Measurements from ENCODE around the gene CASP3.

The CASP3 gene

DNA sequence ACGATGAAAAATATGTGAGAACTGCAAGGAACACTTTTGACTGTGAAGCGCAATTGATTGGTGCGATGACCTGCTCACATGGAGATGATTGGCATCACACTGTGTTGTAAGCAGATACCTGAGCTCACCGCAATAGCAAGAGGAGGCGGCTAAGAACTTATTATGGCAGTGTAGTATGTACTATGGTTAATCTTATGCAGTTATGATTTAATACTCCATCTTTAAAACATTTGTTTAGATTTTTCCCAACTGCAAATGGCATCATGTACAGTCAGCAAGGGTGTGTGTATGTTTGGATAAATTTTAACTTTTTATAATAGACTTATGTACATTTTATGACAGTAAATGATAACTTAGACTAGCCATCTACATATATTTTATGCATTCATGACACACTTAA, 25.8 kb upstream of the CASP3 start:
- no peak overlapping the region for H3K4me3 ChIP-seq (replicated peaks; ENCODE audit: low read depth, low read length)
- TF ChIP-seq, protein P1, sequence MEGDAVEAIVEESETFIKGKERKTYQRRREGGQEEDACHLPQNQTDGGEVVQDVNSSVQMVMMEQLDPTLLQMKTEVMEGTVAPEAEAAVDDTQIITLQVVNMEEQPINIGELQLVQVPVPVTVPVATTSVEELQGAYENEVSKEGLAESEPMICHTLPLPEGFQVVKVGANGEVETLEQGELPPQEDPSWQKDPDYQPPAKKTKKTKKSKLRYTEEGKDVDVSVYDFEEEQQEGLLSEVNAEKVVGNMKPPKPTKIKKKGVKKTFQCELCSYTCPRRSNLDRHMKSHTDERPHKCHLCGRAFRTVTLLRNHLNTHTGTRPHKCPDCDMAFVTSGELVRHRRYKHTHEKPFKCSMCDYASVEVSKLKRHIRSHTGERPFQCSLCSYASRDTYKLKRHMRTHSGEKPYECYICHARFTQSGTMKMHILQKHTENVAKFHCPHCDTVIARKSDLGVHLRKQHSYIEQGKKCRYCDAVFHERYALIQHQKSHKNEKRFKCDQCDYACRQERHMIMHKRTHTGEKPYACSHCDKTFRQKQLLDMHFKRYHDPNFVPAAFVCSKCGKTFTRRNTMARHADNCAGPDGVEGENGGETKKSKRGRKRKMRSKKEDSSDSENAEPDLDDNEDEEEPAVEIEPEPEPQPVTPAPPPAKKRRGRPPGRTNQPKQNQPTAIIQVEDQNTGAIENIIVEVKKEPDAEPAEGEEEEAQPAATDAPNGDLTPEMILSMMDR (IDR thresholded peaks at IDR 0.05; ENCODE audit: low read depth, low read length, missing control alignments), result no peak
- DNase-seq (ENCODE audit: extremely low read depth, low read depth), result no peak

DNA sequence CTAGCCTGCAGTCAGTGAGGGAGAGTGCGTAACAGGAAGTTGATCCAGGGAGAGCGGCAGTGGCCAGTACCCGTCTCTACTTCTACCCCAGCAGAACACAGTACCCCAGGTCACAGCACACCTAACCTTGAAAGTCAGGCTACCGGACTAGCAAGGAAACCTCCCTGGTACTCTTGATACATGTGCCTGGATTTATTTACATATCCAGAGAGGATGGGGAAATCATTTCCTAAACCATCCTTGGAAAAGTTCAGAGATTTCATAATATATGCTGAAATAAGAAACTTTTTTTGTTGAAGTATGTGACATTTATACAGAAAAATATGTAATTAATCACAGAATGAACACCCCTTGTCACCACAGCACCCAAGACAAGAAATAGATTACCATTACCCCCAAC, 24.8 kb upstream of the CASP3 start:
- no peak overlapping the region for H3K4me3 ChIP-seq (replicated peaks; ENCODE audit: low read depth, low read length)
- DNase-seq (ENCODE audit: extremely low read depth, low read depth), result no peak
- TF ChIP-seq, protein P1 (IDR thresholded peaks at IDR 0.05; ENCODE audit: low read depth, low read length, missing control alignments), result no peak

DNA sequence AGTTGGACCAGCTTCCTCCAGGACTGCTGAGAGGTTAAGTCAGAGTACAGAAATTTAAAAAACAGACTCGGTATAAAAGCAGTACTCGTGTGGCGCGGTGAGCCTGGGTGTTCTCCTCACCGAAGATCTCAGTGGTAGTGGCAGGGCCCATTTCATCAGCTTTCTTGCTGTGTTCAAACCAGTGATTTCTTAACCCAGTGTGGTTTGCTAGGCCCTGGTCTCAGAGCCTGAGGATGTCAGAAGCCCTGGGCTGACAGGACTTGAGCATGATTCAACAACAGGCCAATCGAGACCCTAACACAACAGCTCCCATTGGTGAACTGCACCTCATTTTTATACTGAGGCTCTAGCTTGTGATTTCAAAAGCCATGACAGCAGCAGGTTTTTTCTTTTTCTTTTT, 23.5 kb upstream of the CASP3 start:
- DNase-seq (ENCODE audit: extremely low read depth, low read depth), result no peak
- TF ChIP-seq, protein P1 (IDR thresholded peaks at IDR 0.05; ENCODE audit: low read depth, low read length, missing control alignments), result no peak
- H3K4me3 ChIP-seq (replicated peaks; ENCODE audit: low read depth, low read length), result no peak overlapping the region

DNA sequence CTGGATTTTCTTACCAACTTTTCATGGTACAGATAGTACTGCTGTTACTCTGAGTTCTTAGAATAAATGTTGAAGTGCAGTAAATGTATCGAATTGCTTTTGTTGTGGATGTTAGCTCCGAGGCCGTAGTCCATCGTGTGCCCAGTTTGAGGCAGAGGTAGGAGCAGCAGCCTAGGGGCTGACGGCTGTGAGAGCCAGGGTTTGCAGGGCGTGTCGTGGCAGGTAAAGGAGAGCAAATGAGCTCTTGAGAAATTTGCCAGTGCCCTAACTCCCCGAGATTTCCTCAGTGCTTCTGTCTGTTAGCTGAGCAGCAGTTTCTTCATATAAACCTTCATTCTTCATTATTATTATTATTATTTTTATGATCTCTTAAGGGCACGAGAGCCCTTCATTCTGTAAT, 21.9 kb upstream of the CASP3 start:
- DNase-seq (ENCODE audit: extremely low read depth, low read depth), result no peak

DNA sequence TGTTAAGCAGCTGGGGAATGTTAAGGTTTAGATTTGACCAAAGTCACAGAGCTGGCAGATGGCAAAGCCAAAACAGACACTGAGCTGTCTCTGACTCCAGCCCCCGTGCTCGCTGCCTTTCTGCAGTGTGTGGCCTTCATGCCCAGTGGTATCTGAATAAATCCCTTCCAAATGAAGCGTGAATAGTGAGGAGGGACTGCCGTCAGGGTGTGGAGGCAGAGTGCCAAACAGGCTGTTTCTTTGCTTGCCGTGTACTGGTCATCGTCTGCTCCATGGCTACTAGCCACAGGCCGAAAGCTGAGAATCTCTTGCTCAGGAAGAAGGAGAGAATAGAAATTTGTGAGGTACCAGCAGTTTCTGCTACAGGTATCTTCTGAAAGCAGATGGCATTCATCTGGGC, 20.0 kb upstream of the CASP3 start:
- TF ChIP-seq, protein P1 (IDR thresholded peaks at IDR 0.05; ENCODE audit: low read depth, low read length, missing control alignments), result no peak

More for the DNA sequence above, 21.9 kb upstream of the CASP3 start:
- TF ChIP-seq, protein P1 (IDR thresholded peaks at IDR 0.05; ENCODE audit: low read depth, low read length, missing control alignments), result no peak
- H3K4me3 ChIP-seq (replicated peaks; ENCODE audit: low read depth, low read length), result no peak overlapping the region

DNA sequence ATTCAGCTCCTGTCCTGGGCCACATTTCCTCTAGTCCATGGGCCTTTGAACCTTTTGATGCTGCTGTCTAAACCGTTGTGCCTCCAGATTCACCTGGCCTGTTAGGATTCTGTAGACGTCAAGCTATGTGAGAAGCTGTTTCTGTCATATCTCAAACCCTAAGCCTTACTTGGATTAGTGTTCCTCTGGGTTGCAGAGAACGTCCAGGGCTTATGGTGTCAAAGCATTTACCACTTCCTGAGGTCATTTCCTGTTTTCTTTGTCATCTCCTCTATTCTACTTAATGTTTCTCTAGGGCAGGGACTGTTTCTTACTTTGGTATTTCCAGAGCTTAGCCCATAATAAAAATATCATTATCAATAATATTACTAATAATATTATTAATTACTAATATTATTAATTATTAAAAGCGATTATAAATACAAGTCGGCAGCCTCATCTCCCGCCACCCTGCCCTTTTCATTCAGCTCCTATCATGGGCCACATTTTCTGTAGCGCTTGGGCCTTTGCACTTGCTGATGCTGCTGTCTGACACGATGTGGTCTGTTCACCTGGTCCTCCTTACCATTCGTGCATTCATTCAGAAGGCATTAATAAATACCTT, 19.4 kb upstream of the CASP3 start:
- no peak overlapping the region for H3K4me3 ChIP-seq (replicated peaks; ENCODE audit: low read depth, low read length)
- DNase-seq (ENCODE audit: extremely low read depth, low read depth), result no peak
- TF ChIP-seq, protein P1 (IDR thresholded peaks at IDR 0.05; ENCODE audit: low read depth, low read length, missing control alignments), result no peak

More for the DNA sequence above, 20.0 kb upstream of the CASP3 start:
- DNase-seq (ENCODE audit: extremely low read depth, low read depth), result no peak
- H3K4me3 ChIP-seq (replicated peaks; ENCODE audit: low read depth, low read length), result no peak overlapping the region

DNA sequence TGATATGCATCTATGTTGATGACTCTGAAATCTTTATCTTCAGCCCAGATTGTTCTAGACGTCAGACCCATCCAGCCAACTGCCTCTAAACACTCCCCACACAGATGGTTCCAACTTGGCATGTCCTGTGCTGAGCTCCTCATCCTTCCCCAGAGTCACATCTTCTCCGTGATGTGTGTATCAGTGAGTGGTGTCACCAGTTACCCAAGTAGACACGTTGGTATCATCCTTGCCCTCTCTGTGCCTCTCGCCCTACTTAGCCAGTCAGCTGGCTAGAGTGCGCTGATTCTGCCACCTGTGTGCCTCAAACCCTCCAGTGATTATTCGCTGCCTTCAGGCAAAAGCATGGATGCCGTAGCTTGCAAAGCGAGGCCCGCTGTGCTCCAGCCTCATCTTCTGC, 18.8 kb upstream of the CASP3 start:
- no peak overlapping the region for H3K4me3 ChIP-seq (replicated peaks; ENCODE audit: low read depth, low read length)
- TF ChIP-seq, protein P1 (IDR thresholded peaks at IDR 0.05; ENCODE audit: low read depth, low read length, missing control alignments), result no peak
- DNase-seq (ENCODE audit: extremely low read depth, low read depth), result no peak
